Activated naive CD8-positive, alpha-beta T cell treated with anti-CD3 and anti-CD28 coated beads, Interleukin-2, amount 10 ng/mL, durations not matched to agents 7 days and 5 days (primary cell): ENCODE results near the gene HPX. TPM values are rescaled to one million over a fixed set of nuclear protein-coding genes. Genes with fewer than 3 reads are reported as not detected.

Source experiments
- ATAC-seq: fragments of 150-1000 bp; cut with Tn5 transposase; one replicate; pipeline ENCODE4 v1.10.0; 2021; ENCODE audit warnings: low read depth, moderate library complexity
- POLR2A ChIA-PET: fragments of 350-600 bp; sonication (Branson Sonifier 250); formaldehyde crosslinking; loops from one replicate; lab custom pipeline; 2021; ENCODE audit warnings: antibody characterized with exemption; lab: Charles Lee
- DNase-seq: peaks from one replicate; pipeline ENCODE4 v3.0.0; 2021
- H3K27ac Mint-ChIP-seq: one replicate; pipeline ENCODE4 v1.8.0; 2022; ENCODE audit warnings: mild to moderate bottlenecking, mixed read lengths
- H3K27me3 Mint-ChIP-seq: one replicate; pipeline ENCODE4 v1.8.0; 2022; ENCODE audit warnings: mild to moderate bottlenecking, moderate library complexity, mixed read lengths
- H3K36me3 Mint-ChIP-seq: one replicate; pipeline ENCODE4 v1.8.0; 2021; ENCODE audit warnings: mild to moderate bottlenecking, mixed read lengths
- H3K4me1 Mint-ChIP-seq: one replicate; pipeline ENCODE4 v1.8.0; 2021; ENCODE audit warnings: mixed read lengths
- H3K4me3 Mint-ChIP-seq: one replicate; pipeline ENCODE4 v1.8.0; 2022; ENCODE audit warnings: mild to moderate bottlenecking, moderate library complexity, mixed read lengths
- H3K9me3 Mint-ChIP-seq: one replicate; pipeline ENCODE4 v1.8.0; 2021; ENCODE audit warnings: mixed read lengths
- total RNA-seq, 2 experiments: library from RNA; stranded (reverse); gene quantifications; one replicate each; pipeline ENCODE4 v1.2.3, GENCODE V29; 2021

The HPX gene
- total RNA-seq, 2 experiments from 2014 or later: 0.58 to 1.3 TPM

- peak within 1 kb of the TSS; percentile 76 for H3K4me3 Mint-ChIP-seq
- H3K36me3 Mint-ChIP-seq: peaks cover 3% of the 10 kb centered on the region
- peaks cover 4% of the 10 kb centered on the region for H3K9me3 Mint-ChIP-seq
- DNase-seq: peak; percentile 87
- ATAC-seq: peak; percentile 64
- POLR2A ChIA-PET: interaction anchor here (0.5 to 8.5 kb wide), 15 partner anchors 9 to 71 kb away, joined by 3 to 116 read pairs (median 3); partner anchors contain the start of genes ARFIP2, HPX, SMPD1 and TIMM10B
- peaks cover 7% of the 10 kb centered on the region for H3K4me1 Mint-ChIP-seq
- peaks cover 32% of the 10 kb centered on the region for H3K27me3 Mint-ChIP-seq
- H3K27ac Mint-ChIP-seq: peak within 1 kb of the TSS; percentile 43
Measured at GRCh38 chr11:6419009-6419631, 21.7 kb downstream of the HPX start, which contains the start of gene APBB1. TSS of gene APBB1 (minus strand) at chr11:6419094. CDS start at chr11:6411347, 7,747 bp downstream.

- POLR2A ChIA-PET: interaction anchor here (0.9 to 8.5 kb wide), 8 partner anchors 15 to 63 kb away, joined by 3 to 116 read pairs (median 6); partner anchors contain the start of genes ARFIP2, SMPD1 and TIMM10B
- no peak overlapping the region for H3K4me3 Mint-ChIP-seq
- DNase-seq: peak; percentile 45
- no peak for ATAC-seq
- H3K9me3 Mint-ChIP-seq: peaks cover 3% of the 10 kb centered on the region
- H3K27ac Mint-ChIP-seq: no peak overlapping the region
- peaks cover 3% of the 10 kb centered on the region for H3K36me3 Mint-ChIP-seq
- H3K27me3 Mint-ChIP-seq: peaks cover 27% of the 10 kb centered on the region
- H3K4me1 Mint-ChIP-seq: peaks cover 7% of the 10 kb centered on the region
Measured at GRCh38 chr11:6418557-6419008, 22.2 kb downstream of the HPX start.

- POLR2A ChIA-PET: interaction anchor here (3.5 to 8.5 kb wide), 2 partner anchors 15 to 28 kb away, joined by 29 to 116 read pairs; partner anchors contain the start of gene SMPD1
- ATAC-seq (peak; percentile 6), DNase-seq (no peak)
- peaks cover 6% of the 10 kb centered on the region for H3K36me3 Mint-ChIP-seq
- no peak overlapping the region for H3K27ac Mint-ChIP-seq
- H3K27me3 Mint-ChIP-seq: peaks cover 21% of the 10 kb centered on the region
- H3K9me3 Mint-ChIP-seq: peaks cover 3% of the 10 kb centered on the region
- no peak overlapping the region for H3K4me3 Mint-ChIP-seq
- H3K4me1 Mint-ChIP-seq: peaks cover 10% of the 10 kb centered on the region
Measured at GRCh38 chr11:6417907-6418556, 22.8 kb downstream of the HPX start.

GRCh38 chr11:6415797-6416196, 25.0 kb downstream of the HPX start:
- Mint-ChIP-seq H3K4me1 (peaks cover 14% of the 10 kb centered on the region), H3K4me3 (no peak overlapping the region), H3K36me3 (peaks cover 5% of the 10 kb centered on the region), H3K9me3 (no peaks in the 10 kb centered on the region), H3K27me3 (peaks cover 4% of the 10 kb centered on the region), H3K27ac (no peak overlapping the region)
- POLR2A ChIA-PET: interaction anchor here (8.5 kb wide), 1 partner anchor 13 kb away, joined by 116 read pairs; no protein-coding TSS in a partner anchor
- DNase-seq (no peak), ATAC-seq (no peak)

GRCh38 chr11:6414874-6415328, 25.9 kb downstream of the HPX start:
- Mint-ChIP-seq H3K4me1 (peaks cover 11% of the 10 kb centered on the region), H3K4me3 (no peak overlapping the region), H3K9me3 (no peaks in the 10 kb centered on the region), H3K27ac (no peak overlapping the region), H3K27me3 (peaks cover 2% of the 10 kb centered on the region), H3K36me3 (peaks cover 8% of the 10 kb centered on the region)
- ATAC-seq (peak; percentile 30), DNase-seq (no peak)
- POLR2A ChIA-PET: interaction anchor here (8.5 kb wide), 1 partner anchor 12 kb away, joined by 116 read pairs; no protein-coding TSS in a partner anchor

- no peak overlapping the region for H3K27ac Mint-ChIP-seq
- H3K36me3 Mint-ChIP-seq: peaks cover 16% of the 10 kb centered on the region
- no peaks in the 10 kb centered on the region for H3K9me3 Mint-ChIP-seq
- DNase-seq (no peak), ATAC-seq (peak; percentile 71)
- H3K4me3 Mint-ChIP-seq: no peak overlapping the region
- no peaks in the 10 kb centered on the region for H3K27me3 Mint-ChIP-seq
- H3K4me1 Mint-ChIP-seq: peaks cover 10% of the 10 kb centered on the region
- POLR2A ChIA-PET: interaction anchor here (1.3 to 8.5 kb wide), 2 partner anchors 11 to 23 kb away, joined by 6 to 116 read pairs; no protein-coding TSS in a partner anchor
Measured at GRCh38 chr11:6413791-6414201, 27.0 kb downstream of the HPX start.

- peaks cover 21% of the 10 kb centered on the region for H3K4me1 Mint-ChIP-seq
- H3K27ac Mint-ChIP-seq: no peak overlapping the region
- peaks cover 26% of the 10 kb centered on the region for H3K36me3 Mint-ChIP-seq
- no peaks in the 10 kb centered on the region for H3K9me3 Mint-ChIP-seq
- no peak for DNase-seq
- no peaks in the 10 kb centered on the region for H3K27me3 Mint-ChIP-seq
- ATAC-seq: no peak
- POLR2A ChIA-PET: interaction anchor here (1.6 to 2.7 kb wide), 2 partner anchors 9 to 21 kb away, joined by 6 to 10 read pairs; partner anchors contain the start of gene SMPD1
- H3K4me3 Mint-ChIP-seq: no peak overlapping the region
Measured at GRCh38 chr11:6411594-6412031, 29.2 kb downstream of the HPX start.

GRCh38 chr11:6410695-6411430, 29.9 kb downstream of the HPX start:
- H3K9me3 Mint-ChIP-seq: no peaks in the 10 kb centered on the region
- no peaks in the 10 kb centered on the region for H3K27me3 Mint-ChIP-seq
- DNase-seq (no peak), ATAC-seq (no peak)
- POLR2A ChIA-PET: interaction anchor here (1.1 to 2.7 kb wide), 3 partner anchors 8 to 20 kb away, joined by 3 to 10 read pairs (median 6); partner anchors contain the start of gene SMPD1
- H3K27ac Mint-ChIP-seq: no peak overlapping the region
- peaks cover 28% of the 10 kb centered on the region for H3K36me3 Mint-ChIP-seq
- peaks cover 27% of the 10 kb centered on the region for H3K4me1 Mint-ChIP-seq
- no peak overlapping the region for H3K4me3 Mint-ChIP-seq

GRCh38 chr11:6406370-6406769, 34.4 kb downstream of the HPX start:
- POLR2A ChIA-PET: interaction anchor here (7.3 kb wide), 1 partner anchor 11 kb away, joined by 116 read pairs; the partner anchor contains the start of gene APBB1
- Mint-ChIP-seq H3K4me1 (peaks cover 49% of the 10 kb centered on the region), H3K27ac (peak overlapping the region; percentile 22), H3K27me3 (no peaks in the 10 kb centered on the region), H3K9me3 (no peaks in the 10 kb centered on the region), H3K36me3 (peaks cover 29% of the 10 kb centered on the region), H3K4me3 (no peak overlapping the region)
- no peak for DNase-seq
- ATAC-seq: no peak

GRCh38 chr11:6405846-6406245, 34.9 kb downstream of the HPX start:
- Mint-ChIP-seq H3K27me3 (no peaks in the 10 kb centered on the region), H3K27ac (peak overlapping the region; percentile 22), H3K9me3 (no peaks in the 10 kb centered on the region), H3K4me3 (no peak overlapping the region), H3K36me3 (peaks cover 31% of the 10 kb centered on the region), H3K4me1 (peaks cover 52% of the 10 kb centered on the region)
- DNase-seq (no peak), ATAC-seq (no peak)
- POLR2A ChIA-PET: interaction anchor here (7.3 kb wide), 1 partner anchor 11 kb away, joined by 116 read pairs; the partner anchor contains the start of gene APBB1

- Mint-ChIP-seq H3K4me3 (no peak overlapping the region), H3K27me3 (no peaks in the 10 kb centered on the region), H3K9me3 (no peaks in the 10 kb centered on the region), H3K4me1 (peaks cover 55% of the 10 kb centered on the region), H3K36me3 (peaks cover 34% of the 10 kb centered on the region), H3K27ac (peak overlapping the region; percentile 87)
- POLR2A ChIA-PET: interaction anchor here (0.9 to 7.4 kb wide), 3 partner anchors 12 to 17 kb away, joined by 3 to 140 read pairs (median 116); partner anchors contain the start of genes APBB1 and SMPD1
- DNase-seq (no peak), ATAC-seq (no peak)
Measured at GRCh38 chr11:6405052-6405667, 35.6 kb downstream of the HPX start.
